K562 (cell line): ENCODE data around the gene TUBA1B. TPM values are rescaled to one million over a fixed set of nuclear protein-coding genes. Genes with fewer than 3 reads are reported as not detected.

Source experiments
- CHD4 ChIP-seq: fragments of 200-600 bp; sonication (generic); IDR thresholded peaks from 3 replicates; pipeline ENCODE4 v1.6.1; 2012; ENCODE audit warnings: low read depth, mild to moderate bottlenecking, mixed read lengths, low read length, inconsistent platforms; ENCODE audit not compliant: insufficient read depth, insufficient replicate concordance, poor library complexity, severe bottlenecking
- DDX20 ChIP-seq: fragments of 450-650 bp; IDR thresholded peaks from 2 replicates; pipeline ENCODE4 v1.6.1; 2016; ENCODE audit warnings: missing genetic modification characterization, low read depth, mild to moderate bottlenecking, missing compliant biosample characterization, moderate library complexity
- GABPB2 ChIP-seq: fragments of 250-450 bp; sonication (Bioruptor Pico); conservative IDR thresholded peaks from 2 replicates; pipeline ENCODE4 v1.5.1; 2021; ENCODE audit warnings: mild to moderate bottlenecking
- KLF16 ChIP-seq: IDR thresholded peaks from 2 replicates; pipeline ENCODE4 v1.6.1; 2016; ENCODE audit warnings: antibody characterized with exemption
- RBM15 ChIP-seq: fragments of 200-400 bp; formaldehyde crosslinking; IDR thresholded peaks from 2 replicates; pipeline ENCODE4 v1.6.1; 2018; ENCODE audit warnings: mild to moderate bottlenecking, low read length, moderate library complexity; ENCODE audit not compliant: insufficient read depth
- RFX7 ChIP-seq: fragments of 250-450 bp; sonication (Bioruptor Pico); IDR thresholded peaks from 2 replicates; pipeline ENCODE4 v1.5.1; 2021; ENCODE audit warnings: mild to moderate bottlenecking
- SIN3A ChIP-seq, 2 experiments: fragments of 150-350 bp in 1 of 2; IDR thresholded peaks; 2 replicates each; pipeline ENCODE4 v1.6.1; 2011 to 2016; ENCODE audit warnings: borderline replicate concordance in 2 of 2, low read depth in 2 of 2, low read length in 2 of 2, mild to moderate bottlenecking in 2 of 2, moderate library complexity in 2 of 2; ENCODE audit not compliant: control insufficient read depth in 1 of 2
- ZNF121 ChIP-seq: sonication (generic); formaldehyde crosslinking; conservative IDR thresholded peaks from 2 replicates; pipeline ENCODE4 v1.8.0; 2022; ENCODE audit warnings: missing genetic modification reagents
- ZNF146 ChIP-seq: IDR thresholded peaks from one replicate; pipeline ENCODE4 v1.6.1; 2018; ENCODE audit warnings: missing compliant biosample characterization; ENCODE audit not compliant: unreplicated experiment
- ZNF224 ChIP-seq: sonication (generic); formaldehyde crosslinking; IDR thresholded peaks from 2 replicates; pipeline ENCODE4 v1.8.0; 2022; ENCODE audit warnings: mild to moderate bottlenecking, missing genetic modification reagents
- polyA plus RNA-seq, 8 experiments: library from polyadenylated mRNA; depleted of rRNA in 4 of 8; stranded (reverse) in 5 of 8; unstranded in 3 of 8; fragments of >200 nt; fragmentation: Nextera tagmentation in 2 of 8; fragmentation: Illumina TruSeq in 1 of 8; extraction: Ambion mirVana in 2 of 8; extraction: Trizol in 1 of 8; gene quantifications; 2 replicates each; pipeline versions ENCODE4 v1.2.1 to v1.2.3, GENCODE V29; 2011 to 2014; ENCODE audit warnings: inconsistent platforms in 1 of 8, missing spikeins in 1 of 8
- total RNA-seq, 7 experiments: library from RNA; depleted of rRNA in 6 of 7; stranded (reverse); fragments of >200 nt in 6 of 7; fragmentation: Illumina TruSeq in 2 of 7; extraction: Trizol in 2 of 7; gene quantifications; 2 replicates each; pipeline versions ENCODE4 v1.2.1 to v1.2.3, GENCODE V29; 2011 to 2021; ENCODE audit warnings: low replicate concordance in 1 of 7
- TF ChIP-seq, protein P1 (sequence below): fragments of 250-450 bp; sonication (Bioruptor Pico); IDR thresholded peaks from 2 replicates; pipeline ENCODE4 v1.4.0; 2020; ENCODE audit warnings: mild to moderate bottlenecking, moderate library complexity
- TF ChIP-seq, protein P2 (sequence below): sonication (generic); IDR thresholded peaks from 2 replicates; pipeline ENCODE4 v1.6.1; 2016
- TF ChIP-seq, protein P3 (sequence below): fragments of 450-650 bp; formaldehyde crosslinking; IDR thresholded peaks from 2 replicates; pipeline ENCODE4 v1.4.0; 2022; ENCODE audit warnings: mild to moderate bottlenecking, moderate library complexity
- TF ChIP-seq, protein P4 (sequence below): sonication (generic); formaldehyde crosslinking; IDR thresholded peaks from 2 replicates; pipeline ENCODE4 v1.8.0; 2022; ENCODE audit warnings: mild to moderate bottlenecking, low read depth, missing genetic modification reagents
- TF ChIP-seq, protein P5 (sequence below), 2 experiments: fragments of 450-650 bp; conservative IDR thresholded peaks; 2 replicates each; pipeline ENCODE4 v1.6.1; 2017; ENCODE audit warnings: mild to moderate bottlenecking in 2 of 2, moderate library complexity in 2 of 2
- TF ChIP-seq, protein P6 (sequence below): fragments of 450-650 bp; IDR thresholded peaks from 2 replicates; pipeline ENCODE4 v1.6.1; 2016; ENCODE audit warnings: borderline replicate concordance

TUBA1B gene
- total and polyA plus RNA-seq, 9 of the 15 experiments (the other 6 are each of a cell fraction or from before 2014, with no cell fraction given): 2,189 to 4,624 (median 2,628) TPM

DNA sequence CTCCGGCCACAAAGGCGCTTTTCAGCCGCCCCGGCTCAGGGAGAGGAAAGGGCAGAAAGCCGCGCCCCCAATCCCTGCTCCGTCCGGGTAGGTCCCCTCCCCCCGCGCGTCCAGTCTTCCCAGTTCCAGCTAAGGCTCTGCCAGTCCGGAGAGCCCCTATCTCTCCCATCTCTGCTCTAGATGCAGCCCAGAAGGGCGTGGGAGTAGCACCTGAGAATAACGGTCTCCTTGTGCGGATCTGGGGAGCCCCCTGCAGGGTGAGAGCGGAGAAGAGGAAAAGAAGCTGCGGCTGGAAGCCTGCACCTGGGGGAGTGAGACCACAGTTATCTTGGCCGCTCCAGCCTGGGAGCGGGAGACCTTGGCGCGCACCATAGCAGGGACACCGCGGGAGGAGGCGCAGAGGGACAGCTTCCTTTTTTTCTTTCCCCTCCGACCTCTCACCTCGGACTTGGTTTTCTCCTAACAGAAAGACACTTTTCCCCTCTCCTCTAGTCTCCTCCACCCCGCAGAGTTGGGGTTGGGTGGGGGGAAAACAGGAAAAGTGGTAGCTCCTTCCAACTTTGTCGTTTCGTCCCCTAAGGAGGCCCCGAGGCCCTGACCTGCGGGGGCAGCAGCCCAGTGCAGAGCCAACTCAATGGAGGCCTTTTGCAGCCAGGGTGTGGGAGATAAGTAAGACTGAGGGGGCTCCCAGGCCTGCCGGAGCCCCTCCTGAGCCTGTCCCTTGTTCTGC, 38.9 kb downstream of the TUBA1B start (continued):
- TF ChIP-seq, protein P1, sequence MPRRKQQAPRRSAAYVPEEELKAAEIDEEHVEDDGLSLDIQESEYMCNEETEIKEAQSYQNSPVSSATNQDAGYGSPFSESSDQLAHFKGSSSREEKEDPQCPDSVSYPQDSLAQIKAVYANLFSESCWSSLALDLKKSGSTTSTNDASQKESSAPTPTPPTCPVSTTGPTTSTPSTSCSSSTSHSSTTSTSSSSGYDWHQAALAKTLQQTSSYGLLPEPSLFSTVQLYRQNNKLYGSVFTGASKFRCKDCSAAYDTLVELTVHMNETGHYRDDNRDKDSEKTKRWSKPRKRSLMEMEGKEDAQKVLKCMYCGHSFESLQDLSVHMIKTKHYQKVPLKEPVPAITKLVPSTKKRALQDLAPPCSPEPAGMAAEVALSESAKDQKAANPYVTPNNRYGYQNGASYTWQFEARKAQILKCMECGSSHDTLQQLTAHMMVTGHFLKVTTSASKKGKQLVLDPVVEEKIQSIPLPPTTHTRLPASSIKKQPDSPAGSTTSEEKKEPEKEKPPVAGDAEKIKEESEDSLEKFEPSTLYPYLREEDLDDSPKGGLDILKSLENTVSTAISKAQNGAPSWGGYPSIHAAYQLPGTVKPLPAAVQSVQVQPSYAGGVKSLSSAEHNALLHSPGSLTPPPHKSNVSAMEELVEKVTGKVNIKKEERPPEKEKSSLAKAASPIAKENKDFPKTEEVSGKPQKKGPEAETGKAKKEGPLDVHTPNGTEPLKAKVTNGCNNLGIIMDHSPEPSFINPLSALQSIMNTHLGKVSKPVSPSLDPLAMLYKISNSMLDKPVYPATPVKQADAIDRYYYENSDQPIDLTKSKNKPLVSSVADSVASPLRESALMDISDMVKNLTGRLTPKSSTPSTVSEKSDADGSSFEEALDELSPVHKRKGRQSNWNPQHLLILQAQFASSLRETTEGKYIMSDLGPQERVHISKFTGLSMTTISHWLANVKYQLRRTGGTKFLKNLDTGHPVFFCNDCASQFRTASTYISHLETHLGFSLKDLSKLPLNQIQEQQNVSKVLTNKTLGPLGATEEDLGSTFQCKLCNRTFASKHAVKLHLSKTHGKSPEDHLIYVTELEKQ (CRISPR knock-in tag): no peak
- TF ChIP-seq RFX7 (CRISPR knock-in tag): no peak
- TF ChIP-seq, protein P2, sequence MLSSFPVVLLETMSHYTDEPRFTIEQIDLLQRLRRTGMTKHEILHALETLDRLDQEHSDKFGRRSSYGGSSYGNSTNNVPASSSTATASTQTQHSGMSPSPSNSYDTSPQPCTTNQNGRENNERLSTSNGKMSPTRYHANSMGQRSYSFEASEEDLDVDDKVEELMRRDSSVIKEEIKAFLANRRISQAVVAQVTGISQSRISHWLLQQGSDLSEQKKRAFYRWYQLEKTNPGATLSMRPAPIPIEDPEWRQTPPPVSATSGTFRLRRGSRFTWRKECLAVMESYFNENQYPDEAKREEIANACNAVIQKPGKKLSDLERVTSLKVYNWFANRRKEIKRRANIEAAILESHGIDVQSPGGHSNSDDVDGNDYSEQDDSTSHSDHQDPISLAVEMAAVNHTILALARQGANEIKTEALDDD: no peak
- no peak for TF ChIP-seq RBM15
- no peak for TF ChIP-seq ZNF146 (CRISPR knock-in tag)
- TF ChIP-seq DDX20: no peak
- TF ChIP-seq, protein P3, sequence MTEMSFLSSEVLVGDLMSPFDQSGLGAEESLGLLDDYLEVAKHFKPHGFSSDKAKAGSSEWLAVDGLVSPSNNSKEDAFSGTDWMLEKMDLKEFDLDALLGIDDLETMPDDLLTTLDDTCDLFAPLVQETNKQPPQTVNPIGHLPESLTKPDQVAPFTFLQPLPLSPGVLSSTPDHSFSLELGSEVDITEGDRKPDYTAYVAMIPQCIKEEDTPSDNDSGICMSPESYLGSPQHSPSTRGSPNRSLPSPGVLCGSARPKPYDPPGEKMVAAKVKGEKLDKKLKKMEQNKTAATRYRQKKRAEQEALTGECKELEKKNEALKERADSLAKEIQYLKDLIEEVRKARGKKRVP (CRISPR knock-in tag): peak; percentile 48; the same call in 1 of the 2 replicates
- no peak for TF ChIP-seq CHD4
- TF ChIP-seq, protein P4, sequence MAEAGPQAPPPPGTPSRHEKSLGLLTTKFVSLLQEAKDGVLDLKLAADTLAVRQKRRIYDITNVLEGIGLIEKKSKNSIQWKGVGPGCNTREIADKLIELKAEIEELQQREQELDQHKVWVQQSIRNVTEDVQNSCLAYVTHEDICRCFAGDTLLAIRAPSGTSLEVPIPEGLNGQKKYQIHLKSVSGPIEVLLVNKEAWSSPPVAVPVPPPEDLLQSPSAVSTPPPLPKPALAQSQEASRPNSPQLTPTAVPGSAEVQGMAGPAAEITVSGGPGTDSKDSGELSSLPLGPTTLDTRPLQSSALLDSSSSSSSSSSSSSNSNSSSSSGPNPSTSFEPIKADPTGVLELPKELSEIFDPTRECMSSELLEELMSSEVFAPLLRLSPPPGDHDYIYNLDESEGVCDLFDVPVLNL: peak; percentile 68; the same call in 1 of the 2 replicates
- TF ChIP-seq ZNF224 (CRISPR knock-in tag): no peak
- no peak for TF ChIP-seq ZNF121 (CRISPR knock-in tag)
- TF ChIP-seq SIN3A (IDR thresholded peaks at IDR 0.05; ENCODE audit: borderline replicate concordance in 2 of 2, control insufficient read depth in 1 of 2, low read depth in 2 of 2, low read length in 2 of 2): no peak
- TF ChIP-seq, protein P5, sequence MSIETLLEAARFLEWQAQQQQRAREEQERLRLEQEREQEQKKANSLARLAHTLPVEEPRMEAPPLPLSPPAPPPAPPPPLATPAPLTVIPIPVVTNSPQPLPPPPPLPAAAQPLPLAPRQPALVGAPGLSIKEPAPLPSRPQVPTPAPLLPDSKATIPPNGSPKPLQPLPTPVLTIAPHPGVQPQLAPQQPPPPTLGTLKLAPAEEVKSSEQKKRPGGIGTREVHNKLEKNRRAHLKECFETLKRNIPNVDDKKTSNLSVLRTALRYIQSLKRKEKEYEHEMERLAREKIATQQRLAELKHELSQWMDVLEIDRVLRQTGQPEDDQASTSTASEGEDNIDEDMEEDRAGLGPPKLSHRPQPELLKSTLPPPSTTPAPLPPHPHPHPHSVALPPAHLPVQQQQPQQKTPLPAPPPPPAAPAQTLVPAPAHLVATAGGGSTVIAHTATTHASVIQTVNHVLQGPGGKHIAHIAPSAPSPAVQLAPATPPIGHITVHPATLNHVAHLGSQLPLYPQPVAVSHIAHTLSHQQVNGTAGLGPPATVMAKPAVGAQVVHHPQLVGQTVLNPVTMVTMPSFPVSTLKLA (conservative IDR thresholded peaks at IDR 0.05): peak; percentile 43 to 71; a peak in 3 of 4 replicates
- no peak for TF ChIP-seq GABPB2 (CRISPR knock-in tag)
- TF ChIP-seq, protein P6, sequence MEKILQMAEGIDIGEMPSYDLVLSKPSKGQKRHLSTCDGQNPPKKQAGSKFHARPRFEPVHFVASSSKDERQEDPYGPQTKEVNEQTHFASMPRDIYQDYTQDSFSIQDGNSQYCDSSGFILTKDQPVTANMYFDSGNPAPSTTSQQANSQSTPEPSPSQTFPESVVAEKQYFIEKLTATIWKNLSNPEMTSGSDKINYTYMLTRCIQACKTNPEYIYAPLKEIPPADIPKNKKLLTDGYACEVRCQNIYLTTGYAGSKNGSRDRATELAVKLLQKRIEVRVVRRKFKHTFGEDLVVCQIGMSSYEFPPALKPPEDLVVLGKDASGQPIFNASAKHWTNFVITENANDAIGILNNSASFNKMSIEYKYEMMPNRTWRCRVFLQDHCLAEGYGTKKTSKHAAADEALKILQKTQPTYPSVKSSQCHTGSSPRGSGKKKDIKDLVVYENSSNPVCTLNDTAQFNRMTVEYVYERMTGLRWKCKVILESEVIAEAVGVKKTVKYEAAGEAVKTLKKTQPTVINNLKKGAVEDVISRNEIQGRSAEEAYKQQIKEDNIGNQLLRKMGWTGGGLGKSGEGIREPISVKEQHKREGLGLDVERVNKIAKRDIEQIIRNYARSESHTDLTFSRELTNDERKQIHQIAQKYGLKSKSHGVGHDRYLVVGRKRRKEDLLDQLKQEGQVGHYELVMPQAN: 0 out of 2 replicates have a peak, but pooled peaks have one; percentile 19
- TF ChIP-seq KLF16: peak; percentile 96
